ENCODE measurements around the gene ETS2. TPM values are rescaled to one million over a fixed set of nuclear protein-coding genes. Genes with fewer than 3 reads are reported as not detected.

ETS2 gene
- total RNA-seq, 1 experiment from 2014 or later: 35.3 TPM

- Histone ChIP-seq H4K20me1 (ENCODE audit: control insufficient read depth, insufficient read depth, insufficient read length) (no peaks in the 10 kb centered on the region), H3K23me2 (ENCODE audit: insufficient read length, low read depth, low read length, poor library complexity, severe bottlenecking) (peaks cover 20% of the 10 kb centered on the region), H3K27ac (ENCODE audit: insufficient read length, low read depth, low read length) (no peak overlapping the region), H3K79me2 (ENCODE audit: insufficient read depth, low read length) (peaks cover 19% of the 10 kb centered on the region; the same call in 1 of the 2 replicates), H4K5ac (ENCODE audit: insufficient read length, low read depth, low read length) (no peak overlapping the region), H3K79me1 (ENCODE audit: insufficient read depth, low read depth, low read length, poor library complexity, severe bottlenecking) (peaks cover 6% of the 10 kb centered on the region), H3T11ph (ENCODE audit: low read length) (no peak overlapping the region), H2BK20ac (ENCODE audit: low read depth, low read length, poor library complexity, severe bottlenecking) (no peak overlapping the region), H2AK5ac (ENCODE audit: insufficient read length, low read length) (no peak overlapping the region), H3K18ac (ENCODE audit: insufficient read length, low read depth, low read length) (no peak overlapping the region), H2BK15ac (ENCODE audit: low read depth, low read length) (no peak overlapping the region), H3K27me3 (ENCODE audit: insufficient read depth, low read length) (no peaks in the 10 kb centered on the region; the same call in 1 of the 2 replicates), H3K9ac (ENCODE audit: extremely low read depth, insufficient read length, low read length) (no peak overlapping the region), H2BK120ac (ENCODE audit: low read depth, low read length, poor library complexity, severe bottlenecking) (no peak overlapping the region), H4K8ac (replicated peaks; ENCODE audit: insufficient read length, low read depth, low read length) (no peak overlapping the region), H3K4me2 (ENCODE audit: insufficient read depth, insufficient read length, low read length) (no peak overlapping the region), H3K9me3 (ENCODE audit: control insufficient read depth, low read depth, low read length) (no peaks in the 10 kb centered on the region), H2BK5ac (ENCODE audit: insufficient read length, low read length) (no peak overlapping the region), H4K91ac (ENCODE audit: insufficient read length, low read depth, low read length) (no peak overlapping the region), H3K14ac (ENCODE audit: insufficient read depth, low read length) (no peak overlapping the region; the same call in 1 of the 2 replicates), H3K4me1 (ENCODE audit: insufficient read depth, low read length) (peaks cover 5% of the 10 kb centered on the region; the same call in 1 of the 2 replicates), H3K56ac (ENCODE audit: insufficient read length, low read depth, low read length) (no peak overlapping the region), H2AFZ (ENCODE audit: low read length) (no peak overlapping the region), H3K23ac (ENCODE audit: insufficient read length, low read depth, low read length) (no peak overlapping the region), H3K4ac (ENCODE audit: low read depth, low read length) (no peak overlapping the region), H2BK12ac (ENCODE audit: insufficient read length, low read depth, low read length) (no peak overlapping the region)
- WGBS (ENCODE audit: extremely low coverage, insufficient read length, low lambda C conversion rate): no CpG with 5 or more reads among the region's 7 CpGs
- peaks cover 19 to 22% of the 10 kb centered on the region in 2 experiments for H3K4me1 Mint-ChIP-seq
- H3K4me3 Mint-ChIP-seq: no peak overlapping the region
- H3K27me3 Mint-ChIP-seq (ENCODE audit: low read depth): peaks cover 14% of the 10 kb centered on the region
- no peaks in the 10 kb centered on the region; a peak in 1 of 5 replicates for H3K9me3 Mint-ChIP-seq
- no peak for DNase-seq
- TF ChIP-seq, protein P1, sequence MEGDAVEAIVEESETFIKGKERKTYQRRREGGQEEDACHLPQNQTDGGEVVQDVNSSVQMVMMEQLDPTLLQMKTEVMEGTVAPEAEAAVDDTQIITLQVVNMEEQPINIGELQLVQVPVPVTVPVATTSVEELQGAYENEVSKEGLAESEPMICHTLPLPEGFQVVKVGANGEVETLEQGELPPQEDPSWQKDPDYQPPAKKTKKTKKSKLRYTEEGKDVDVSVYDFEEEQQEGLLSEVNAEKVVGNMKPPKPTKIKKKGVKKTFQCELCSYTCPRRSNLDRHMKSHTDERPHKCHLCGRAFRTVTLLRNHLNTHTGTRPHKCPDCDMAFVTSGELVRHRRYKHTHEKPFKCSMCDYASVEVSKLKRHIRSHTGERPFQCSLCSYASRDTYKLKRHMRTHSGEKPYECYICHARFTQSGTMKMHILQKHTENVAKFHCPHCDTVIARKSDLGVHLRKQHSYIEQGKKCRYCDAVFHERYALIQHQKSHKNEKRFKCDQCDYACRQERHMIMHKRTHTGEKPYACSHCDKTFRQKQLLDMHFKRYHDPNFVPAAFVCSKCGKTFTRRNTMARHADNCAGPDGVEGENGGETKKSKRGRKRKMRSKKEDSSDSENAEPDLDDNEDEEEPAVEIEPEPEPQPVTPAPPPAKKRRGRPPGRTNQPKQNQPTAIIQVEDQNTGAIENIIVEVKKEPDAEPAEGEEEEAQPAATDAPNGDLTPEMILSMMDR (conservative IDR thresholded peaks at IDR 0.05): no peak
- H3K27ac Mint-ChIP-seq: no peak overlapping the region
- H3K36me3 Mint-ChIP-seq (ENCODE audit: insufficient read depth in 1 of 3, low read depth in 3 of 3): peaks cover 0 to 7% (median under 1%) of the 10 kb centered on the region in 3 experiments; a peak in 1 of 7 replicates
Observed at GRCh38 chr21:38803075-38803660, 2.6 kb upstream of the ETS2 start.

Measured in H9 (cell line).